Tongue (tissue), 2 donors: Measurements from ENCODE around the gene RAB30. TPM values are rescaled to one million over a fixed set of nuclear protein-coding genes. Genes with fewer than 3 reads are reported as not detected.
A peak's percentile ranks its signal among the peaks of the same experiment; 100 is the strongest.

Experiments
- DNase-seq: peaks from one replicate; pipeline ENCODE4 v3.0.0-alpha.2; 2015
- total RNA-seq: library from RNA; depleted of rRNA; stranded (reverse); fragments of >200 nt; gene quantifications from one replicate; pipeline ENCODE4 v1.2.3, GENCODE V29; 2014

The RAB30 gene
- total RNA-seq, result 39.3 TPM

GRCh38 chr11:83071567-83072349 lies at the start of gene RAB30:
TSS of gene RAB30 (minus strand) at chr11:83071897. CDS start at chr11:82997316, 74,581 bp downstream.
- peak; percentile 100 for DNase-seq

- no peak for DNase-seq
These were observed 48.6 kb upstream of the RAB30 start for GRCh38 chr11:83120327-83120726.

GRCh38 chr11:83119216-83119615 lies 47.5 kb upstream of the RAB30 start:
- no peak for DNase-seq

GRCh38 chr11:83118814-83119213 lies 47.1 kb upstream of the RAB30 start:
- peak; percentile 10 for DNase-seq

GRCh38 chr11:83116015-83116641 lies 44.4 kb upstream of the RAB30 start:
- DNase-seq, result no peak

GRCh38 chr11:83115551-83115950 lies 43.9 kb upstream of the RAB30 start:
- DNase-seq, result peak; percentile 34

- no peak for DNase-seq
These were observed 43.3 kb upstream of the RAB30 start for GRCh38 chr11:83115026-83115425.

GRCh38 chr11:83112886-83113285 lies 41.2 kb upstream of the RAB30 start:
- no peak for DNase-seq

- no peak for DNase-seq
These were observed 33.5 kb upstream of the RAB30 start for GRCh38 chr11:83105168-83105567.

- DNase-seq, result no peak
These were observed 31.1 kb upstream of the RAB30 start for GRCh38 chr11:83102834-83103233.

- DNase-seq, result no peak
These were observed 25.9 kb upstream of the RAB30 start for GRCh38 chr11:83097429-83098075.

- DNase-seq, result no peak
These were observed 21.9 kb upstream of the RAB30 start for GRCh38 chr11:83093634-83094033.

- no peak for DNase-seq
These were observed 21.0 kb upstream of the RAB30 start for GRCh38 chr11:83092488-83093384.

- no peak for DNase-seq
These were observed 17.3 kb upstream of the RAB30 start for GRCh38 chr11:83088965-83089364.

GRCh38 chr11:83087035-83087434 lies 15.3 kb upstream of the RAB30 start:
- no peak for DNase-seq

GRCh38 chr11:83079820-83080219 lies 8.1 kb upstream of the RAB30 start:
- no peak for DNase-seq

GRCh38 chr11:83078269-83078668 lies 6.6 kb upstream of the RAB30 start:
- no peak for DNase-seq

GRCh38 chr11:83073884-83074283 lies 2.2 kb upstream of the RAB30 start:
- no peak for DNase-seq

- DNase-seq, result no peak
These were observed 1.6 kb upstream of the RAB30 start for GRCh38 chr11:83073258-83073657.

GRCh38 chr11:83072350-83073242 lies 899 bp upstream of the RAB30 start:
- no peak for DNase-seq
